Kidney capillary endothelial cell (primary cell): ENCODE results near the gene PLEKHG4B.

Experiments used
- DNase-seq: peaks from one replicate; pipeline ENCODE4 v3.0.0-alpha.2; 2018; ENCODE audit warnings: low spot score

Gene PLEKHG4B

DNA sequence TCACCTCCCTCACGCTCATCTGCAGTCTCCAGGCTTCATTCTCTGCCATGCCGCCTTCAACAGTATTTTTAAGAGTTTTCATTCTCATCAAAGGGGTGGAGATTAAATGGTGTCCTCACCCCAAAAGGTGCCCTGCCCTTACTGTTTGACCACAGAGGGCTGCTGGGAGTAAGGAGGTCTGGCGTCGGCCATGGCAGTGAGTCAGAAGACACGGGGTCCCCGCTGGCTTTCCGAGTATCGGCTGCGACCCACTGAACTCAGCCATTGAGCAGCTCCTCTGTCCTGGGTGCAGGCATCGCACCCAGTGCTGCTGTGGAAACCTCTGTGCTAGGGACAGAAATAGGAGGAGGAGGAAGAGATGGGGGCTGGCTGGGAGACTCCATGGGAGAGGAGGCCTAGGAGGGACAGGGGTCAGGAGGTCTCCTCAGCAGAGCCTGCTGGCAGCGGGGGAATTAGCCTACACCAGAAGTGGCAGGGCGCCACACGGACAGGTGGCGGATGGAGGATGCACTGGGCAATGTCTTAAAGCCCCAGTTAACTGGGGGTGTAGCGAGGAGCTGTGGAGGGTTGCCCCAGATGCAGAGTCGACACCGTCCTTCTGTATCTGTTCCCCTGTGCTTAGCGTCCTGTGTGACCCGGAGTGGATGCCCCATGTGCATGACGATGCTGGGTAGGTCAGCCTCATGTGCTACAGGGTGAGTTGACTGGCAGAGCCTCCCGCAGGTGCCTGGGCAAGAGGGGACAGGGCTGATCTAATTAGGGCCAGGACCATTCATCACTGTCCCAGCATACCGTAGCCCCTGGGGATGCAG, 15.4 kb upstream of the PLEKHG4B start:
- no peak for DNase-seq

- DNase-seq = no peak
Measured at GRCh38 chr5:77170-77501, 14.8 kb upstream of the PLEKHG4B start.

DNA sequence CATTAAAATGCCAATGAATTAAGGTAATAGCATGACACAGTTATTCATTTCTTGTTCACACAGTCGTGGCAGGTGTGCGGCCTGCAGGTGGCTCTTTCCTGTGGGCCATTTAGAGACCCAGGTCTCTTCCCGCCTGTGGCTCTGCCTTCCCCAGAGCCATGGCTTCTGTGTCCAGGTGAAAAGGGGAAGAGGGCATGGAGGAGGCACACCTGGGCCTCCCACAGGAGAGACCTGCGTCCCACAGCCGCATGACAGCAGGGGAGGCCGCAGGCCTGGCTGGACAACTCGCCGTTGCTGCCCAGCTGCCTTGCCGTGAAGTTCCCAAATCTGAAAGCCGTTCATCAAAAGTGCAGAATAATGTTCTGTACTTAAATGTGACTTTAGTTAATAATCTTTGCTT, 14.4 kb upstream of the PLEKHG4B start:
- no peak for DNase-seq

- DNase-seq = peak; percentile 23
Measured at GRCh38 chr5:77957-78804, 13.8 kb upstream of the PLEKHG4B start.

DNA sequence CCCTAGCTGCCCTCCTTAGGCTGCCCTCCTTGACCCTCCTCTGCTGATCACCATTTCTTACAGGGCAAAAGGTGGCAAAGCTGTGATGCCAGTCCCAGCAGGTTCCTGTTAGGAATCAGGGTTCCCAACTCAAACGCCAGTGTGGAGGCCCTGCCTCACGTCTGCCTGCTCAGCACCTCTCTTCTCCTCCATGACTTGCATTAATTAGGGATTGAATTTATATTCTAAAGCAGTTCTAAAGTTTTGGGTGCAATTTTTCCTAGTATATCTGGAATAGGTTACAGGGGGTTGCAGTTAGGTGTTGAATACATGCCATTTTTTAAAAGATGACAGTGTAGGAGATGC, 13.2 kb upstream of the PLEKHG4B start:
- no peak for DNase-seq

DNA sequence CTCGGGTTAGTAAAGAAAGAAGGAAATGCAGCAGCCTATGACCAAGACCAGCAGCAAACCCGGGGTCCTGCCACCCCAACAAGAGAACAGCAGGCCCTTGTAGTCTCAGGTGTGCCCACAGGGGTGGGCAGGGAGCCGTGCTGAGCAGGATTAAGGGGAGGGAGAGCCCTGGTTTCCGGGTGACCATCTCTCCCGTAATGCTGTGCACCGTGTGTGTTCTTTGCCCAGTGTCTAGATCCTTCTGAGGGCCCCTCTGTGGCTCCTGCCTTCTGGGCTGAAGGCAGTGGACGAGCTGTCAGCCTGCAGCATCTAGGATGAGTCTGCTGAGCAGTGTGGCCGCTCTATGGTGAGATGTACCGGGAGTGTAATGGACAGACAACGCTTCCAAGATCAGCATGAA, 12.7 kb upstream of the PLEKHG4B start:
- DNase-seq = no peak

DNA sequence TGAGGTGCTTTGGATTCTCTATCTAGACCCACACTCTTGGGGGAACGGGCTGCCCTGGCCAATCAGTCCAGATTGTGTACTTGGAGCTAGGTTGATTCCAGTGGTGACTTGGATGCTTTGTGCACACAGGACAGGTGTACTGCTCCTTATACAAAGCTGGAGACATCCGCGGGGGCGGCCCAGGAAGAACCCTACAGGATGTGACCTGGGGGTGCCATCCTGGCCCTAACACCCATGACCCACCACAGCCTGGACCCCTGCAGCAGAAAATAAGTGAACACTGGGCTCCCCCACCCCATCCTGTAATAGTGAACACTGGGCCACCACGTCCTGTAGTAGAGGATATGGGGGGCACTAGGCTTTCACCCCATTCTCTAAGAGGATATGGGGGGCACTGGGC, 12.1 kb upstream of the PLEKHG4B start:
- DNase-seq = no peak

- DNase-seq = no peak
Measured at GRCh38 chr5:81391-82021, 10.5 kb upstream of the PLEKHG4B start.

GRCh38 chr5:82097-82496, 9.9 kb upstream of the PLEKHG4B start:
- no peak for DNase-seq

DNA sequence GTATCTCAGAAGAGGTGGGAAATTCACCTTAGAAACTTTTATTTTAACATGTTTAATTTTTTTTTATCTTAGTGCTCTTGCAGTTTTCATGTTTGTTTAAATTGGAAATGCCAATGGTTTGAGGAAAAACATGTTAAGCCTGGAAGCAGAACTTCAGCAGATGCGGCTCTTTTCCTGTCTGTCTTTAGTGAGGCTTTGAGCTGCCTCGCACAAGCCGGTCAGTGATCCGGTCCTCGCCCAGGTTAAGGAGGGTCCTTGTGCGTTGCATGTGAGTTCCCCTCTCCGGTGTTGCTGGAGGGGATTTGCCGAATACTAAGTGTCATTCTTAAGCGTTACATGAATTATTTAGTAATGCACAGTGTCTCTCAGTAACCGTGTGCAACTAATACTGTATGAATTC, 9.4 kb upstream of the PLEKHG4B start:
- DNase-seq = no peak

DNA sequence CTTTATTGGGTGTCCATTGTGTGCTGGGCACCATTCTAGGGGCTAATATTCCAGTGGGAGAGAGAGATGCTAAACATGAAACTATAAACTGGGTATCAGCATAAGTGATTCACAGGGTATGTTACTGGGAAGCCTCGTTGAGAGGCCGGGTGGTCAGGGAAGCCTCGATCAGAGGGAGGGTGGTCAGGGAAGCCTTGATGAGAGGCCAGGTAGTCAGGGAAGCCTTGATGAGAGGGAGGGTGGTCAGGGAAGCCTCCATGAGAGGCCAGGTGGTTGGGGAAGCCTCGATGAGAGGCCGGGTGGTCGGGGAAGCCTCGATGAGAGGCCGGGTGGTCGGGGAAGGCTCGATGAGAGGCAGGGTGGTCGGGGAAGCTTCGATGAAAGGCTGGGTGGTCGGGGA, 8.9 kb upstream of the PLEKHG4B start:
- no peak for DNase-seq

DNA sequence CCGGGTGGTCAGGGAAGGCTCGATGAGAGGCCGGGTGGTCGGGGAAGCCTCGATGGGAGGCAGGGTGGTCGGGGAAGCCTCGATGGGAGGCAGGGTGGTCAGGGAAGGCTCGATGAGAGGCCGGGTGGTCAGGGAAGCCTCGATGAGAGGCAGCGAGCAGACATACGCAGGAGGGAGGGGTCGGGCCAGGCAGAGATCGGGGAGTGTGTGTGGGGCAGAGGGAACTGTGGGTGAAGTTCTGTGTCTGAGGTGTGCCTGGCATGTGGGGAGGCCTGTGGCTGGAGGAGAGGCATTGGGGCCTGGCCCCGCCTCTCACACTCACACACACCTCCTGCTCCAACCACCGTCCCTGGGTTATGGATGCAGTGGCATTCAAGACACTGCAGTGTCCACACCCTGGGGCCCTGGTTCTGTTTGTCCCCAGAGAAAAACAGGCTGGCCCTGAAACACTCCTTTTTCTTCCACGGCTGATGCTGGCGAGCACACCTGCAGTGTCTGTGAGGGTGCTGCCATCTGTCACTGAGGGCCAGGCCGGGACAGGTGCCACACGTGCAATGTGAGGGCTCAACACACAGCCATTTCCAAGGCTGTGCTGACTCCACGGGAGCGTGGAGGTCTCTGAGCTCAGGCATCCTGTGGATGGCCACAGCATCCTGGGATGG, 6.5 kb upstream of the PLEKHG4B start:
- no peak for DNase-seq

DNA sequence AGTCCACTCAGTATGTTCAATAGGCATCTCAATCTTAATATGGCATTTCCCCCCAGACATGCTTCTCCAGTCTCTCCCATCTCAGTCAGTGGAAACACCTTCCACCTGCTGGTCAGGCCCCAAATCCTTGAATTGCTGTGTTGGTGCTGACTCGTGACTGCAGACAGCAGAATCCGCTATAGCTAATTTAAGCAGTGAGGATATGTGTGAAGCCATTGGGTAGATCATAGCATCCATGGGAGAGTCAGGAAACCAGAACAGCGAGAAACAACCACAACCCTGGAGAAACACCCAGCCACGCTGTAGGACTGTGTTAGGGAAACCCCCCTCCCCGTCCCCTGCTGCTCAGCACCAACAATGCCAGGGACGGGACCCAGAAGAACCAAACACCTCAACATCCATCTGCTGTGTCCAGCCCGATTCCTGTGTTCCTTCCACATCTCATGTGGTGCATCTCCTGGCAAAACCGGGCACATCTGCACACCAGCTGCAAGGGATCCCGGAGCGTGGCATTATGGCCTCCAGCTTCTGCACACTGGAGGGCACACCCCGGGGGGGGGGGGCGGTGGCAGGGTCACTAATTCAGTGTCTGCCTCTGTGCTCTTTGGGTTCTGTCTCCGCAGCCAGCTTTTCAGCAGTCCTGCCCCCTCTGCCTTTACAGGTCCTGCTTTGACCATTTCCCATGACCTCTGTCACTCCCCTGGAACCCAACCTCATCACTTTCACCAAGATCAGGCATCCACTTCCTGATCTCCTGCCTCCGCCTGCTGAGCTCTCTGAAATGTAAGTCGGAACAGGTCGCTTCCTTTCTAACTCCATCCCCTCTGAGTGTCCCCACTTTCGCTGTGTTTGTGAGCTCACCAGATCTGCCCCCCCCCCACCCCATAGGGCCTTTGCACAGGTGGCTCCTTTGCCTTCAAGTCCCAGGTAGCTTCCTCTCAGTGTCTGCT, 2.4 kb upstream of the PLEKHG4B start:
- DNase-seq = no peak

DNA sequence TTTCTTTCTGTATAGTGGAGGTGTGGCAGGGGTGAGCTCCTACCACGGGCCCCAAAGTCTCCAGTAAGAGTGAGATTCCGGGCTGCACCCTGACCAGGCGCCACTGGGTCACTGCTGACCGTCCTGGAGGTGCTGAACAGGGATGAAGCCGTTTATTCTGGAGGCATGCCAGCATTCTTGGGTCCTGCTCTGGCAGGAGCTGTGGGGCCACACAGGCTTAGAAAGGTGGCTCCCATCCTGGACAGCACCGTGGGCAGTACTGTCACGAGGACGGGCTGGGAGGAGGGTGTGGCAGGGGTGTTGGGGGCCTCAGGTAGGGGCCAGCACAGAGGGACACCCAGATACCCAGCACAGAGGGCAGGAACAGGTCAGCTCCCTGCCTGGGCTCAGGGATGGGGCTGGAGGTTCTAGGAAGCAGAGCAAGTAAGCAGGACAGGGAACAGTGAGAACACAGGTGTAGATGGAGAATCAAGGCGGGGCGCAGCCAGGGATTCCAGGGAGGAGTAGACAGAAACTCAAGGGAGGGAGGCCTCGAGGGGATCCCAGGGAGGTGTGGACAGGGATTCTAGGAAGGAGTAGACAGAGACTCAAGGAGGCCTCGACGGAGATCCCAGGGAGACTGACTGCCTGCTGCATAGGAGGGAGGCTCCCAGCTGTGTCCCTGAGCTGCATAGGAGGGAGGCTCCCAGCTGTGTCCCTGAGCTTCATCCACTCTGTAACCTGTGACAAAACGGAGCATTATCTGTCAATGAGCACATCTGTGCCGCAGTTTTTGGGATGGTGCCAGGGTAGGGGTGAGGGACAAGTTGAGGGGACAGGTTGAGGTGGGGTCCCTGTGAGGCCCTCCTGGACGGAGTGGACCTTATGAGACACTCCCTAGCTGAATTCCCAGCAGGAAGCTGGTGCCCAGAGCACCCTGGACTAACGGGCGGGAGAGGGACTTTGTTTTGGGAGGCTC, 1.1 kb upstream of the PLEKHG4B start:
- no peak for DNase-seq

DNA sequence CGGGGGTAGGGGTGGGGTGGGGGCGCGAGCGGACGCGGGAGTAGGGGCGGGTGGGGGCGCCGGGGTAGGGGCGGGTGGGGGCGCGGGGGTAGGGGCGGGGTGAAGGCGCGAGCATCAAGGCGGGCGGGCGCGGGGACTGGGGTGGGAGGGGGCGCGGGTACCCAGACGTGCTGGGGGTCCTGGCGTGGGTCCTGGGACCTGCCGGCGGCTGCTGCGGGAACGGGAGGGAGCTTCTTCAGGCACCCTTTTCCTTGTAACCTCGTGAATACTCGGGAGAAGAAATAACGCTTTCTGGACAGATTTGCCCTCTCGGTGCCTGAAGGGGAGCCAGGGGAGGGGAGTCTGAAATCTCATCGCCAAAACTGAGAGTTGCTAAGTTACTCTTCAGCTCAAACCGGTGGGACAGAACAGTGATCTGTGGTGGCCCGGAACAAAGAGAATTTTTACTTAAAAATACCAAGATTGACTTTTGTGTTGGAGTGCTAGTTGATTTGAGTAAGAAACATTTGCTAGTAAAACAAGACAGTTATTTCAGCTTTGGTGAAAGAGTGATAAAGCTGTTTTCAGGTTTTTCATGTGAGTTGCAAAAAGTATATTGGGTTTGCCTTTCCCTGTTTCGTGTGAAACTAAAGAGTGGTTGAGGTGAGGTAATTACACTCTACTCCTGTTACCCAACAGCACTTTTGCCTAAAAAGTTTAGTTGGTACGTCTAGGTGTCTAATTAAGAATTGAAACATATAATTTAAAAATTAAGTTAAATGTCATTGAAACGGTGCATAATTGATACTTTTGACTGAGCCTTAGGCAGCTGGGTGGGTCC, 643 bp downstream of the PLEKHG4B start:
- no peak for DNase-seq

DNA sequence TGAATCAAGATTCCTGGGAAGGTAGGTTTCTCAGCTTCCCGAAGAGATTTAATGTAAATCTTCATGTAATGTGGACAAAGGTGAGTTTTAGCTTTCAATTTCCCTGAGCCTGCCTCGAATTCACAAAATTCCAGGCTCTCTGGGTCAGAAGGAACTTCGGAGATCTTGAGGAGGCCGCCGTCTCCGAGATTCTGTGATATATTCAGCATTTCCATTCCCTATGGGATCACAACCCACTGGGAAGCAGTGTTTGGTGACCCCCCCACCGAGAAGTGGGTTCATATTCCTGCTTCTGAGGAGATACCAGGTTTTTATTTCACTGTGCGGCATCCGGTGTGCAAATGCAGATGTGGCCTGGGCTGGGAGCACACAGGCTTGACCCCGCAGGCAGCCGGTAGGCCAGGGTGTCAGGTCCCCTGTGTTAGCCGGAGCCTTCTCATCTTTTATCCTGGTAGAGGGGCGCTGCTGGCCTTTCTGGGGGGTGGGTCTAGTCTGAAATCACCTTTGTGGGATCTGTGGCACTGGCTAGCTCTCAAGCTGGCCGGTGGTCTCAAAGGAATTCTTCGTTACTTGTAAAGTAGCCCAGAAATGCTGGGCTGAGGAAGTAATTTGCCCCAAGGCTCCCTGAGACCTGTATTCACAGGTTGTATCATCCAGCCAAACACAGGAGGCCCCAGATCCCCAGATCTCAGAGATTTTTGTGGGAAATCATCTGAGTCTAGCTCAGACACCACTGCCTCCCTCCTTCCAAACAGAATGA, 1.4 kb downstream of the PLEKHG4B start:
- DNase-seq = no peak

- DNase-seq = no peak
Measured at GRCh38 chr5:94113-94892, 2.3 kb downstream of the PLEKHG4B start.
